Heart left ventricle (tissue), 13 donors: ENCODE measurements around the gene PCSK6.

Experiments used
- CTCF ChIP-seq, 12 donors: fragments of 200-600 bp; sonication (generic) in 4 of 12; IDR thresholded peaks; one replicate each; pipeline versions ENCODE4 v1.5.0 to v1.8.0; 2018 to 2022; ENCODE audit warnings: antibody characterized with exemption in 12 of 12, mild to moderate bottlenecking in 5 of 12
- POLR2A ChIP-seq, 2 donors: fragments of 450-650 bp; IDR thresholded peaks; one replicate each; pipeline ENCODE4 v1.6.1; 2017; ENCODE audit warnings: antibody characterized with exemption in 2 of 2, mild to moderate bottlenecking in 2 of 2, moderate library complexity in 2 of 2
- donor health status: ischemic (EF 13 %, LVEDD 7.1; RV severe dilation, severe dysfunction).
- donor health status: DM: no; HTN: yes; CAD: no.
- donor health status: DM: no; HTN: no; CAD: no.
- donor health status: ischemic (EF 25% LVEDD 6.9; RV normal size, moderate dysfunction).
- donor health status: ischemic (EF 25% LVEDD 5.7; RV mildly dilated, moderate dysfunction).
- donor health status: ischemic (EF 35%, LVEDD 5.7; RV mildly dilated, moderate dysfunction).
- donor health status: nonischemic (EF 11% LVEDD 7.7; RV severe dilation, severe dysfunction).
- donor health status: DM: yes; HTN: yes; CAD: no.
- donor health status: PGD.
- donor health status: ischemic (EF 29% LVEDD 5.4; RV normal size, mild dysfunction).
- donor health status: nonischemic (EF 23%, LVEDD 6.1; RV moderate dilation, normal function).

- no peak for TF ChIP-seq POLR2A (IDR thresholded peaks at IDR 0.05)
- no peak for TF ChIP-seq CTCF (IDR thresholded peaks at IDR 0.05)
These were observed 60.3 kb downstream of the PCSK6 start for GRCh38 chr15:101429191-101429590.
